WTC11 (cell line): ENCODE results near the gene C19orf25.
A peak's percentile ranks its signal among the peaks of the same experiment; 100 is the strongest.

Experiments
- ATF1 ChIP-seq: sonication (generic); formaldehyde crosslinking; IDR thresholded peaks from 2 replicates; pipeline ENCODE4 v1.8.1; 2023; ENCODE audit warnings: mild to moderate bottlenecking, moderate library complexity, missing genetic modification reagents
- ATF3 ChIP-seq: sonication (generic); formaldehyde crosslinking; conservative IDR thresholded peaks from 2 replicates; pipeline ENCODE4 v1.8.1; 2022; ENCODE audit warnings: mild to moderate bottlenecking, missing genetic modification reagents
- CBFB ChIP-seq: sonication (generic); formaldehyde crosslinking; IDR thresholded peaks from 2 replicates; pipeline ENCODE4 v1.8.1; 2022; ENCODE audit warnings: mild to moderate bottlenecking, low read depth, missing genetic modification reagents
- CTCF ChIP-seq: fragments of 200-600 bp; IDR thresholded peaks from 2 replicates; pipeline ENCODE4 v1.8.0; 2022; ENCODE audit warnings: antibody characterized with exemption
- FOXJ3 ChIP-seq: sonication (generic); formaldehyde crosslinking; IDR thresholded peaks from 2 replicates; pipeline ENCODE4 v1.9.0; 2021; ENCODE audit warnings: missing genetic modification reagents, mild to moderate bottlenecking, borderline replicate concordance
- NR3C1 ChIP-seq: sonication (generic); formaldehyde crosslinking; conservative IDR thresholded peaks from 2 replicates; pipeline ENCODE4 v1.8.1; 2023; ENCODE audit warnings: low read depth, mild to moderate bottlenecking, missing genetic modification reagents
- TCF7 ChIP-seq: sonication (generic); formaldehyde crosslinking; IDR thresholded peaks from 2 replicates; pipeline ENCODE4 v1.8.0; 2022; ENCODE audit warnings: mild to moderate bottlenecking, low read depth, missing genetic modification reagents, moderate library complexity
- TP53 ChIP-seq: sonication (generic); formaldehyde crosslinking; IDR thresholded peaks from 2 replicates; pipeline ENCODE4 v1.8.1; 2023; ENCODE audit warnings: mild to moderate bottlenecking, missing genetic modification reagents
- ZNF138 ChIP-seq: sonication (generic); formaldehyde crosslinking; conservative IDR thresholded peaks from 2 replicates; pipeline ENCODE4 v1.8.1; 2022; ENCODE audit warnings: mild to moderate bottlenecking, moderate library complexity, missing genetic modification reagents
- ZNF263 ChIP-seq: sonication (generic); formaldehyde crosslinking; IDR thresholded peaks from 2 replicates; pipeline ENCODE4 v1.8.1; 2022; ENCODE audit warnings: low read depth, mild to moderate bottlenecking, moderate library complexity, missing genetic modification reagents
- TF ChIP-seq, protein P1 (sequence below): sonication (generic); formaldehyde crosslinking; IDR thresholded peaks from 2 replicates; pipeline ENCODE4 v1.8.0; 2022; ENCODE audit warnings: mild to moderate bottlenecking, missing genetic modification reagents
- TF ChIP-seq, protein P2 (sequence below): sonication (generic); formaldehyde crosslinking; IDR thresholded peaks from 2 replicates; pipeline ENCODE4 v1.8.1; 2022; ENCODE audit warnings: mild to moderate bottlenecking, moderate library complexity, missing genetic modification reagents

DNA sequence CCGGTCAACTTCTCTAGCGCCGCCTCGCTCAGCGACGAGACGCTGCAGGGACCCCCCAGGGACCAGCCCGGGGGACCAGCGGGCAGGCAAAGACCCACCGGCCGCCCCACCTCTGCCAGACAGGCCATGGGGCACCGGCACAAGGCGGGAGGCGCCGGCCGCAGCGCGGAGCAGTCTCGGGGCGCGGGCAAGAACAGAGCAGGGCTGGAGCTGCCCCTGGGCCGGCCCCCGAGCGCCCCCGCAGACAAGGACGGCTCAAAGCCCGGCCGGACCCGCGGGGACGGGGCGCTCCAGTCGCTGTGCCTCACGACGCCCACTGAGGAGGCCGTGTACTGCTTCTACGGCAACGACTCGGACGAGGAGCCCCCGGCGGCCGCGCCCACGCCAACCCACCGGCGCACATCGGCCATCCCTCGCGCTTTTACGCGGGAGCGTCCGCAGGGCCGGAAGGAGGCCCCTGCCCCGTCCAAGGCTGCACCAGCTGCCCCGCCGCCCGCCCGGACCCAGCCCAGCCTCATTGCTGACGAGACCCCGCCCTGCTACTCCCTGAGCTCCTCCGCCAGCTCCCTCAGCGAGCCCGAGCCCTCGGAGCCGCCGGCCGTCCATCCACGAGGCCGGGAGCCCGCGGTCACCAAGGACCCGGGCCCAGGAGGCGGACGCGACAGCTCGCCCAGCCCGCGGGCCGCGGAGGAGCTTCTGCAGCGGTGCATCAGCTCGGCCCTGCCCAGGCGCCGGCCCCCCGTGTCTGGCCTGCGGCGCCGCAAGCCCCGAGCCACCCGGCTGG is 11.3 kb downstream of the C19orf25 start:
- TF ChIP-seq, protein P1, sequence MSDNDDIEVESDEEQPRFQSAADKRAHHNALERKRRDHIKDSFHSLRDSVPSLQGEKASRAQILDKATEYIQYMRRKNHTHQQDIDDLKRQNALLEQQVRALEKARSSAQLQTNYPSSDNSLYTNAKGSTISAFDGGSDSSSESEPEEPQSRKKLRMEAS (CRISPR knock-in tag), result peak; percentile 9; the same call in 1 of the 2 replicates
- no peak for TF ChIP-seq CTCF
- no peak for TF ChIP-seq TCF7
- TF ChIP-seq NR3C1, result no peak
- TF ChIP-seq, protein P2, sequence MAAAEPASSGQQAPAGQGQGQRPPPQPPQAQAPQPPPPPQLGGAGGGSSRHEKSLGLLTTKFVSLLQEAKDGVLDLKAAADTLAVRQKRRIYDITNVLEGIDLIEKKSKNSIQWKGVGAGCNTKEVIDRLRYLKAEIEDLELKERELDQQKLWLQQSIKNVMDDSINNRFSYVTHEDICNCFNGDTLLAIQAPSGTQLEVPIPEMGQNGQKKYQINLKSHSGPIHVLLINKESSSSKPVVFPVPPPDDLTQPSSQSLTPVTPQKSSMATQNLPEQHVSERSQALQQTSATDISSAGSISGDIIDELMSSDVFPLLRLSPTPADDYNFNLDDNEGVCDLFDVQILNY (CRISPR knock-in tag), result 0 out of 2 replicates have a peak, but pooled peaks have one; percentile 7
- no peak for TF ChIP-seq ATF3 (CRISPR knock-in tag)
- TF ChIP-seq TP53, result no peak
- TF ChIP-seq ZNF263 (CRISPR knock-in tag), result no peak
- no peak for TF ChIP-seq FOXJ3 (CRISPR knock-in tag)
- TF ChIP-seq CBFB (CRISPR knock-in tag), result no peak
- no peak for TF ChIP-seq ATF1 (CRISPR knock-in tag)
- no peak for TF ChIP-seq ZNF138 (CRISPR knock-in tag)
